Prostate gland (tissue), 2 donors: Measurements from ENCODE around the gene FRMD1.

Source experiments
- POLR2A ChIP-seq: fragments of 450-650 bp; IDR thresholded peaks from one replicate; pipeline ENCODE4 v1.6.1; 2016; ENCODE audit warnings: antibody characterized with exemption, mild to moderate bottlenecking
- POLR2AphosphoS5 ChIP-seq: sonication (generic); formaldehyde crosslinking; IDR thresholded peaks from one replicate; pipeline ENCODE4 v1.6.1; 2017; ENCODE audit warnings: antibody characterized with exemption
- TF ChIP-seq, protein P1 (sequence below), 4 experiments: fragments of 200-600 bp in 2 of 4; fragments of 450-650 bp in 2 of 4; sonication (generic) in 2 of 4; IDR thresholded peaks; 1 replicate in 3 of 4; 2 replicates in 1 of 4; pipeline ENCODE4 v1.5.1; 2016 to 2019; ENCODE audit warnings: antibody characterized with exemption in 4 of 4, mild to moderate bottlenecking in 2 of 4, moderate library complexity in 2 of 4

DNA sequence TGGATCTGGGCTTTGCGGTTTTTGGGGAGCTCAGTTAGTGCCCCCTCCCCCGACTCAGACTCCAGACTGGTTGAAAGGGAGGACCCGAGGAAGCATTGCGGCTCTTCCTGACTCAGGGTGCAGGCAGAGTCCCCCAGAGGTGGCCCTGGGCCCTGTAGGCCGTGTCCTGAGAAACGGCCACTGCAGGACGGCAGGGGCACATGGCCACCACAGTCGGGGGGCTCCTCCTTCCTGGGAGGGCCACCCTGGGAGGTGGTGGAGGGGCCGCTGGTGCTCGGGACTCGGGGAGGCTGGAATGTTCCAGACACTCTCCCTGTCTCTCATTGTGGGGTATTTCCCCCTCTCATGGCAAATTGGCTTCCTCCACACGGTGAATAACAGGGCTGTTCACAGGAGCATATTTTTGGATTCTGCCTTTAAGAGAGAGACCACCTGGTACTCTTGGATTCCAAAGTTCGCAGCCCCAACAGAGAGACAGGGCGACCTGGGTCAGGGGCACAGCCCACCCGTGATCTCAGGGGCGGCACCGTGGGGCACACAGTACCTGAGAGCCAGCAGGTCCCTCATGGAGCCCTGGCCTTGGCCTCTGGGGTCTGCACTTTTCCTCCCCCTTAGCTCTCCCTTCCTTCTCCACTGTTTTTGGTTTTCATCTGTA lies 35.7 kb downstream of the FRMD1 start:
- TF ChIP-seq, protein P1, sequence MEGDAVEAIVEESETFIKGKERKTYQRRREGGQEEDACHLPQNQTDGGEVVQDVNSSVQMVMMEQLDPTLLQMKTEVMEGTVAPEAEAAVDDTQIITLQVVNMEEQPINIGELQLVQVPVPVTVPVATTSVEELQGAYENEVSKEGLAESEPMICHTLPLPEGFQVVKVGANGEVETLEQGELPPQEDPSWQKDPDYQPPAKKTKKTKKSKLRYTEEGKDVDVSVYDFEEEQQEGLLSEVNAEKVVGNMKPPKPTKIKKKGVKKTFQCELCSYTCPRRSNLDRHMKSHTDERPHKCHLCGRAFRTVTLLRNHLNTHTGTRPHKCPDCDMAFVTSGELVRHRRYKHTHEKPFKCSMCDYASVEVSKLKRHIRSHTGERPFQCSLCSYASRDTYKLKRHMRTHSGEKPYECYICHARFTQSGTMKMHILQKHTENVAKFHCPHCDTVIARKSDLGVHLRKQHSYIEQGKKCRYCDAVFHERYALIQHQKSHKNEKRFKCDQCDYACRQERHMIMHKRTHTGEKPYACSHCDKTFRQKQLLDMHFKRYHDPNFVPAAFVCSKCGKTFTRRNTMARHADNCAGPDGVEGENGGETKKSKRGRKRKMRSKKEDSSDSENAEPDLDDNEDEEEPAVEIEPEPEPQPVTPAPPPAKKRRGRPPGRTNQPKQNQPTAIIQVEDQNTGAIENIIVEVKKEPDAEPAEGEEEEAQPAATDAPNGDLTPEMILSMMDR (IDR thresholded peaks at IDR 0.05), result no peak
- TF ChIP-seq POLR2A (no peak), POLR2AphosphoS5 (no peak)
